ENCODE results near the gene GSDME.
"Not testable (repeated sequence)": the region's sequence is repeated elsewhere in the genome, so short reads cannot be mapped to it uniquely, and the experiment has no call there.

The GSDME gene

GRCh38 chr7:24757353-24758275, at the start of gene GSDME:
Gene GSDME, minus strand, starts transcription at chr7:24757464. Its CDS starts 7,690 bp downstream, at chr7:24749774.
- peak; percentile 71 for DNase-seq

GRCh38 chr7:24802300-24802699, 45.0 kb upstream of the GSDME start:
- no peak for DNase-seq

GRCh38 chr7:24801883-24802282, 44.6 kb upstream of the GSDME start:
- no peak for DNase-seq

- no peak for DNase-seq
These were observed 43.4 kb upstream of the GSDME start for GRCh38 chr7:24800667-24801066.

GRCh38 chr7:24800073-24800472, 42.8 kb upstream of the GSDME start:
- no peak for DNase-seq

GRCh38 chr7:24799506-24799905, 42.2 kb upstream of the GSDME start:
- DNase-seq = no peak

- no peak for DNase-seq
These were observed 41.0 kb upstream of the GSDME start for GRCh38 chr7:24798261-24798660.

- DNase-seq = no peak
These were observed 40.0 kb upstream of the GSDME start for GRCh38 chr7:24797270-24797669.

GRCh38 chr7:24795407-24795767, 38.1 kb upstream of the GSDME start:
- no peak for DNase-seq

- DNase-seq = not testable (repeated sequence)
These were observed 37.6 kb upstream of the GSDME start for GRCh38 chr7:24794751-24795406.

GRCh38 chr7:24793982-24794648, 36.9 kb upstream of the GSDME start:
- DNase-seq = no peak

- DNase-seq = no peak
These were observed 31.8 kb upstream of the GSDME start for GRCh38 chr7:24788961-24789576.

- no peak for DNase-seq
These were observed 30.8 kb upstream of the GSDME start for GRCh38 chr7:24788075-24788474.

- no peak for DNase-seq
These were observed 29.7 kb upstream of the GSDME start for GRCh38 chr7:24786941-24787340.

- no peak for DNase-seq
These were observed 29.0 kb upstream of the GSDME start for GRCh38 chr7:24786306-24786705.

GRCh38 chr7:24784277-24784676, 27.0 kb upstream of the GSDME start:
- no peak for DNase-seq

- no peak for DNase-seq
These were observed 26.4 kb upstream of the GSDME start for GRCh38 chr7:24783698-24784097.

- DNase-seq = no peak
These were observed 23.8 kb upstream of the GSDME start for GRCh38 chr7:24781106-24781505.

GRCh38 chr7:24779283-24779655, 22.0 kb upstream of the GSDME start:
- no peak for DNase-seq

- DNase-seq = no peak
These were observed 21.4 kb upstream of the GSDME start for GRCh38 chr7:24778543-24779282.

- no peak for DNase-seq
These were observed 20.5 kb upstream of the GSDME start for GRCh38 chr7:24777806-24778205.

GRCh38 chr7:24773646-24774045, 16.4 kb upstream of the GSDME start:
- DNase-seq = no peak

- DNase-seq = no peak
These were observed 12.6 kb upstream of the GSDME start for GRCh38 chr7:24769851-24770250.

Data from activated effector memory CD4-positive, alpha-beta T cell treated with anti-CD3 and anti-CD28 coated beads, Interleukin-2, amount 50 U/mL, for 16 hours (primary cell).